Measurements from ENCODE around the gene SLC1A2.

The SLC1A2 gene

DNA sequence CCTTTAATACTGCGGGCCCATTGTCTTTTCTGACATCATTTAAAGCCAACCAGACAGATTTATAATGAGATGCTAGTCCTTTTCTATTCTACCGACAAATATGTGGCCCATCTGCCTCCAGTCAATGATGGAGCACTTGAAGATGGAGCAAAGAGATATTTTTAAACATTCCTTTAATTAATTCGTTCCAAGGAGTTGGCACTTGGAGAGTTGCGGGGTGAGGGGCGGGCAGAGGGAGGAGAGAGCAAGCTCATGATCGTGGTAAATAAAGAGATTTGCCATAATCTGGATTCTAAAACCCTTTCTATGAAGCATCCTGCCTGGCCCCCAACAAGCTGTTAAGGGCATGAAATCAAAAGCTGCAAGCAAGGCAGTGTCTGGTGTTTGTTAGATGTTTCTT lies 5.0 kb downstream of the SLC1A2 start:
- no peak for DNase-seq

DNA sequence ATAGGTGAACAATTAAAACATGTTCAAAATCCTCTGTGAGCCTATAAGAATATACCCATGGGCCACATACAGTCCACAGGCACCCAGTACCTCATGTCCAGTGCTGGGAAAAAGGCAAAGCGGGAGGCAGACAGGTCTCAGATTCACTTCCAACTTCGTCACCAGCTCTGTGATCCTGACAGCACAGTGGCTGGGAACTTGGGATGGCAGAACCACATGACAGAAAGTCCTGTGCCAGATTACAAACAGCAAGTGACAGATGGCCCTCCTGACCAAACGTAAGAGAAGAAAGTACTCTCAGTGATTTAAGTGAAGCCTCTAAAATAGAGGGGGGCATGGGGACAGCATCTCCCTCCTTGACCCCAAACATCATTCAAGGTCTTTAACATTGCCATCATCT lies 5.8 kb downstream of the SLC1A2 start:
- DNase-seq = peak in 6 of 58 donors; percentile 7 to 34 (median 18)

- DNase-seq = peak in 2 of 58 donors; percentile 17 to 20
Observed at GRCh38 chr11:35412285-35412684, 7.1 kb downstream of the SLC1A2 start.

DNA sequence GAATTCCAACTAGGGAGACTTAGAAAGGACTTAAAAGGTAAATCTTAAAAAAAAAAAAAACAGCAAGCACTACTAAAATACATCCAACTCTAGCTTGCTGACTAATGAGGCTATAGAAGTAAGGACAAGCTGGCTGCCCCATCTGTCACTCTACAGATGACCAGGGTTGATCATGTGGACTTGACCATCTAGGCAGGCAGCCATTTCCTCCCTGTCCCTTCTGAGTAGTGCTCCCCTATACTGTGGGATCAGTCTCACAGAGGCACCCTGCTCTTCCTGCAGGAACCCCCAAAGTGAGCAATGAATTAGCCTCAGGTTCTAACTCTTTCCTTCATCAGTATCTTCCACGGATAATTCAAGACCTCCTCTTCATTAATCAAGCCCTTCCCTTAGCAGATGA lies 12.3 kb downstream of the SLC1A2 start:
- DNase-seq = no peak

DNA sequence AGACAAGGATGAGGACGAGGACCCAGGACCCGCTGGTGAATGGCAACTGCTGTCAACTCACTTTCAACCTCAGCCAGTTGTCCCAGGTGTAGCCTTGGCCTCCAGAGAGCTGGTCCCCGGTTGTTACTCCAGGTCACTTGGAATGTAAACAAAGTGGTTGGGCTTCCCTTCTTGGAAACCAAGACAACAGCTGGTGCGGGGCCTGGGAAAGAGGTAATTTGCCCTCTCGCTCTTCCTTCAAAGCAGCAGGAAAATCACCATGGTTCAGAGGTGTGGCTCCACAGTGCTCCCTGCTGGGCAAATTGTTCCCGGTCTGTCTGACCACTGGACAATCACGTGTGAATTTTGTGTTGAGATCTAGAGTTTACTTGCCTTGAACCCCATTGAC lies 15.0 kb downstream of the SLC1A2 start:
- DNase-seq = peak in 8 of 58 donors; percentile 8 to 39 (median 22)

DNA sequence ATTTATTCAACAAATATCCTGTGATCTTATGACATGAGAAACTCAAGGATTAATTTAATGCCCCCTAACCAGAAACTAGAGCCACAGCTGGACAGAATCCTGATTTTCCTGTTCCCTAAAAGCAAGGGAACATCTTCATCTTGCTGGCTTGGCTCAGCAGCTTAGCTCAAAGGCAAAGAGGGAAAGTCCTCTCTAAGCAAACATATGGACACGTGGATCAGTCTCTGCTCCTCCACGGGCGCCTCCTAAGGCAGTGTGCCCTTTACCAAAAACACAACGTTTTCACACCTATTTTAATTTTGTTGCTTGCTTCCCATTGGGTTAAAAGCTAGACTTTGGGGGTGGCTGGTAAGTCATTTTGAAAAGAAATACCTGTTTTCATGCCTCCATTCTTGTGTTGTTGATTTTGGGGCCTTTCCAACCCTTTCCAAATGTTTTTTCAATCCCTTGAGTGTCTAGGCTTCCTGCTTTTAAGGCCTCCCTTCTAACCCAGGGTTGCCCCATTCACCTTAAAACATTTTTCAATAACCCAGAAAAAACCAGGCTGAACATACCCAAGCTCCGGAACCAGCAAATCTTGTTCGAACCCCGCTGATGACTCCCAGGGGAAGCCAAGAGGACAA lies 15.5 kb downstream of the SLC1A2 start:
- no peak for DNase-seq

- DNase-seq = no peak
Observed at GRCh38 chr11:35402751-35403660, 16.4 kb downstream of the SLC1A2 start.

DNA sequence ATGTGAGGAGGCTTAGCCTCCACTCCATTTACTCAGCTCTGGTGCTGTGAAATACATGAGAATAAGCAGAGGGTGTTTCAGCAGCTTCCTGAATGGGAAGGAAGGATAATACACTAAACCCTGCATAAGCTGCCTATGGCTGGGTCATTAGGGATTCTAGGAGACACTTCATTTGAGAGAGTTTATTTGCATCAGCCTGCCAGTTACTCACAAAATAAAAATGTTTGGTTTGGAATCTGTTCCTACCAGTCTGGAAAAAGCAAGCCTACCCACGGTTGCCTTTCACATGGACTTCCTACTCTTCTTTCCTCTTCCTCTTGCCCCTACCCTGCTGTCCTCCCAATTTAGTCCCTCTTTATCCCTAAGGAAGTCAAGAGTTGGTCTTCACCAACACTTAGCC lies 20.5 kb downstream of the SLC1A2 start:
- no peak for DNase-seq

DNA sequence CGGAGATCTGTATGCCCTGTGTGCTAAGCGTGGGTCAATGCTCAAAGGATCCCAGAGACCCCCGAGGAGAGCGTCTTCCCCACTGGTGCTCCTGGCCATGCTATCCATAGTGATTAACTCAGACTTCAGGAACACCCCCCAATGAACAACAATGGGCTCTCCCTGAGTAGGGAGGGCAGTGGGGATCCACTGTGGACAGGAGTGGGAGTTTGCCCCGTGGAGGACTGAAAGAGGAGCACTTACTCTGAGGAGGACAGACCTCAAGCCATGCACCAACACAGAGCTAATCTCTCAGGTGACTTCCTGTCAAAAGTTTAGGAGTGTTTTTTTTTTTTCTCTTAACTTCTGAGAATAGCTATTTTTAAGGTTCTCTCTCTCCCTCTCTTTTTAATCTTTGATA lies 24.4 kb downstream of the SLC1A2 start:
- DNase-seq = no peak

- DNase-seq = no peak
Observed at GRCh38 chr11:35393098-35393497, 26.3 kb downstream of the SLC1A2 start.

GRCh38 chr11:35391922-35392688 lies 27.3 kb downstream of the SLC1A2 start:
- DNase-seq = peak in 50 of 58 donors; percentile 4 to 81 (median 53)

DNA sequence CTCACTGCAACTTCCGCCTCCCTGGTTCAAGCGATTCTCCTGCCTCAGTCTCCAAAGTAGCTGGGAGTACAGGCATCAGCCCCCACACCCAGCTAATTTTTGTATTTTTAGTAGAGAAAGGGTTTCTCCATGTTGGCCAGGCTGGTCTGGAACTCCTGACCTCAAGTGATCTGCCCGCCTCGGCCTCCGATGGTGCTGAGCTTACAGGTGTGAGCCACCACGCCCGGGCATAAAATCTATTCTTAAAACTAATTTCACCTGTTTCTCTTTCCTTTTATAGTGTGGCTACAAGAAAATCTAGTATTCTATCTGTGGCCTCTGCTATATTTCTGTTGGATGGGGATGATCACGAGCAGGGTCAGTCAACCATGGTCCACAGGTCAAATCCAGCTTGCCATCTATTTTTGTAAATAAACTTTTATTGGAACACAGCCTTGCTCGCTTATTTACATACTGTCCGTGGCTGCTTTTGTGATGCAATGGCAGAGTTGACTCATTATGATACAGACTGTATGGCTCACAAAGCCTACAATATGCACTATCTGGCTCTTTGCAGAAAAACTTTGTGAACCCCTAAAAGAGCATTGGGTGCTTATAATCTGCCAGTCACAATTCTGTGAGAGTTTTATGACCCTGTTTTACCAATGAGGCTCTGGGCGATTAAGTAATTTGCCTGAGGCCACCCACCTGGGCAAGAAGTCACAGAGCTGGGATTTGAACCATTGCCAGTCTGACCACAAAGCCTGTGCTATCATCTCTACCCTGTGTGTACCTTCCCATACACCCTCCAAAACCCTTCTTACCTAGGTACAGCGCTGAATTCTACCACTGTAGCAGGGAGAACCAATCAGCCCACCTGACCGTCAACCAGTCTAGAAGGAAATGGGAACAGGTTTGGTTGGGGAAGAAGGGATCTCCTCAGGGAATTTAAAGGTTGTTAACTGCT lies 28.3 kb downstream of the SLC1A2 start:
- no peak for DNase-seq

- DNase-seq = no peak
Observed at GRCh38 chr11:35389897-35390465, 29.4 kb downstream of the SLC1A2 start.

DNA sequence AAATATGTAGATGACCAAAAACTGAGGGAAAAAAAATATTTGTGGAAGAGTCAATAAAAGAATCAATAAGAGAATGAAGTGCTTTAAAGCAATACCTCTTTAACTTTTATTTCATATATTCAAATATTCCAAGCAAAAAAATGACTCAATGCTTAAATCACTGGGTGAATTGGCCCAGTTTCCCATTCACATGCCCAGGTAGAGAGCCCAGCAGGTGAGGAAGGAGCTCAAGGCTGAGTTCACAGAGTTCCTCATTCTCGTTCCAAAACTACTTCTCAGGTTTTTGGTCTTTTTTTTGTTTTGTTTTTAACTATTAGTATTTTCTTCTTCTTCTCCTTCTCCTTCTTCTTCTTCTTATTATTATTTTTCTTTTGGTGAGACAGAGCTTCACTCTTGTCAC lies 30.2 kb downstream of the SLC1A2 start:
- no peak for DNase-seq

GRCh38 chr11:35388061-35388460 lies 31.3 kb downstream of the SLC1A2 start:
- DNase-seq = no peak

DNA sequence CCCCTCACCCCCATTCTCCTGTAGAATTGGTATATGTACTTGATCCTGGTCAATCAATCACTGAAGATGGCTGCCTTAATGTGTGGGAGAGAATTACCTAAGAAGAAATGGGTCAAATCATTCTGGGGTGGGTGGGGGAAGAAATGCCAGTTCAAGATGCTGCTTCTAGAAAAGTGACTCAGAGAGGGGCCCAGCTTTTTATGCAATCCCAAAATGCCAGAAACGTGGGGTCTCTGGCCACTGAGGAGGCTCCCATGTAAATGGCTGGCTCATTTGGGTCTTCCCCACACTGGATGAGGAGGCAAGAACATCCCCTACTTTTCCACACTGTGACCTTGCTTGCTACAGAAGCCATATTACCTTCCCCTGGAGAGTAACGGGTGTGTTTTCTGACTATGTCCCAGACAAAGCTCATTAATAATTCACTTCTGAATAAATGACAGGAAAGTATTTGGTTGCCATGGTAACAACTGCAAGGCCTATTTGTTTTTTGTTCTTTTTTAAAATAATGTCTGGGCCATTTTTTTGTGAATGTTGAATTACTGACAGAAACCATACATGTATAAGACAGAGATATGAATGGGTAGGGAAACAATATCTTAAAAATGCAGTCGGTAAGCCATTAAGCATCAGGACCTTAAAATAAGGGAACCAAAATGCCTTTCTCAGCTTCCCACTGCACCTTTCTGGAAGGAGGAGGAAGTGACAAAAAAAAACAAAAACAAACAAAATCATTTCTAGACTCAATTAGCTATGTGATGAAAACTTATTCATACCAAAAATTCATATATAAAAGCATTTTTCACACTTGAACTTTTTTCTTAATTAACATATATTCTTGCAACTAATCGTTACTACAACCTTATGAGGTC lies 32.0 kb downstream of the SLC1A2 start:
- DNase-seq = no peak

DNA sequence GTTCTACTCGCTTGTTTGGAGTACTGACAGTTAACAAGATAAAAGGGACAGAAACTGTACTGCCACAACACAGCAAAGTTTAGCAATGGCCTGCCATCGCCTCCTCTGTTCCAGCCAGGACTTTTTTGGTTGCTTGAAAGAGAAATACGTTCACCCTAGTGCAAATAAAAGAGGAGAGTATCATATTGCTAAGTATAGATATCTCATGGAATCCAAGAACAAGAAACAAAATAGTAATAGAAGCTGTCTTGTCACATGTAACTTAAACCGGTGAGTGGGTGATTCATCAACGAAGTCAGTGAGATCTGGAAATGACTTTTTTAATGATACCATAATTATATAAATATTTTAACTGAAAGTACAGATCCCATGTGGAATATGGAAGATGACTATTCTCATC lies 35.4 kb downstream of the SLC1A2 start:
- no peak for DNase-seq

DNA sequence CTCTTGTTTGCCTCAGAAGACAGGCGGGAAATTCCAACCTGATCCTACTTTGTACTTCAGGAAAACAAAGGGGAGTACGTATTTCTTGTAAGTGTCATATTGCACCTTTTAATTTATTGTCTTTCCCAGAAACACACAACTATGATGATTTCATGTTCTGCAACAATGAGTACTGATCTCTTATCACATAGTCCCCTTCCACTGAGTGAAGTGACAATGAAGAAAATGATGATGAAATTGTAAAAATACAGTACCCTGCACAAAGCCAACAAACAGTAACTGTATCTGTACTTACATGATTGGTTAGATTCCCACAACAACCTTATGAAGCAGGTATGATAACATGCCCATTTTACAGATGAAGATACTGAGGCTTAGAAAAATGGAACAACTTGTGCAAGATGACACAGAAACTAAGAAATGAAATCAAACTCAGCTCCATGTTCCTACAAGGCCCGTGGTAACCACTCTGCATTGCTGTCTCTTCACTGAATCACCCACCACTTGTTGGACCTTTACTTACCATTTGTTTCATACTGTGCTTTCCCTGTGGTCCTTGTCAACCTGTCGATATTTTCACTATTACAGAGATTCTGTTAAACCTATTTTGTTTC lies 37.5 kb downstream of the SLC1A2 start:
- DNase-seq = no peak

DNA sequence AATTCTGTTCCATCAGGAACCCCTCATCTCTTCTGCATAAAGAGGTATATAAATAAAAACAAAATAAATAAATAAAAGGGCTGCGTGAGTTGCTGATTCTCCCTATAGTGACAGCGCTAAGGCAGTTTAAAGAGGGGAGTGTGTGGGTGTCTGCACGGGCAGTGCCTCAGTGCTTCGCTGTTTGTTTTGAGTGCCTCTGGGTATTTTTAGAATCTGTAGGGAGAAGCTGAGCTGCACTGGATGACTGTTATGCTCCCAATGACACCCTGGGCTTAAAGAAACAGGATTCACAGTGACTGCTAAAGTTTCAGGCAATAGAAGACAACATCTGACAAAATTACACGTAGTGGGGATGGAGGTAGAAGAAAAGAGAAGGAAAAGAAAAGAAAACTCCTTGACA lies 38.8 kb downstream of the SLC1A2 start:
- DNase-seq = peak in 1 of 58 donors; percentile 43

Data from anterior cingulate cortex (tissue), 58 donors.